HepG2 (cell line): ENCODE data around the gene SERINC5. TPM values are rescaled to one million over a fixed set of nuclear protein-coding genes. Genes with fewer than 3 reads are reported as not detected.

Experiments
- ATAC-seq: fragments of 200-7000 bp; cut with Tn5 transposase; 3 replicates; pipeline ENCODE4 v1.9.1; 2020; ENCODE audit warnings: mild to moderate bottlenecking, moderate library complexity
- BruUV-seq: library from RNA; stranded (reverse); fragments of 400-500 nt; replicated peaks from 2 replicates; lab custom pipeline; 2021; lab: Mats Ljungman, UMichigan
- CTCF ChIA-PET: fragments of 300-600 bp; formaldehyde crosslinking; extraction: SDS; loops from one replicate; lab custom pipeline; 2021; ENCODE audit warnings: low total read pairs, inconsistent platforms, low intra/inter-chr PET ratio; lab: Yijun Ruan, JAX
- POLR2A ChIA-PET: fragments of 350-600 bp; sonication (Branson Sonifier 250); formaldehyde crosslinking; loops from one replicate; lab custom pipeline; 2020; ENCODE audit warnings: antibody characterized with exemption, inconsistent platforms; lab: Yijun Ruan, JAX
- DNase-seq: peaks from one replicate; pipeline ENCODE4 v3.0.0-alpha.2; 2015; ENCODE audit warnings: low spot score
- FAIRE-seq: peaks from 3 replicates; lab custom pipeline; 2011; peaks lifted over from hg19 to GRCh38; lab: Jason Lieb, UNC
- H2AFZ ChIP-seq: one replicate; pipeline ENCODE4 v1.6.1; 2011; ENCODE audit warnings: low read length, inconsistent platforms
- H3K27ac ChIP-seq: fragments of 300-600 bp; 3 replicates; pipeline ENCODE4 v1.8.0; 2011; ENCODE audit warnings: mixed run types, mild to moderate bottlenecking, mixed read lengths, low read length, inconsistent platforms; ENCODE audit not compliant: insufficient read depth; ENCODE audit errors: extremely low read length
- H3K27me3 ChIP-seq, 2 experiments: fragments of 200-600 bp in 1 of 2; 2 replicates in 1 of 2; 3 replicates in 1 of 2; pipeline versions ENCODE4 v1.6.0 to v1.8.0; 2011; ENCODE audit warnings: low read length in 2 of 2, mild to moderate bottlenecking in 2 of 2, moderate library complexity in 2 of 2, inconsistent platforms in 1 of 2; ENCODE audit not compliant: insufficient read depth in 2 of 2, control insufficient read depth in 1 of 2
- H3K36me3 ChIP-seq, 2 experiments: fragments of 200-600 bp in 1 of 2; replicated peaks in 1 of 2; 2 replicates in 1 of 2; 3 replicates in 1 of 2; pipeline versions ENCODE4 v1.5.1 to v1.8.0; 2011; ENCODE audit warnings: low read length in 2 of 2, inconsistent platforms in 1 of 2; ENCODE audit not compliant: insufficient read depth in 2 of 2, control insufficient read depth in 1 of 2
- H3K4me1 ChIP-seq: 2 replicates; pipeline ENCODE4 v1.5.1; 2012; ENCODE audit warnings: low read length, inconsistent platforms; ENCODE audit not compliant: insufficient read depth
- H3K4me2 ChIP-seq: 2 replicates; pipeline ENCODE4 v1.6.0; 2011; ENCODE audit warnings: low read depth, low read length, inconsistent platforms
- H3K4me3 ChIP-seq, 3 experiments: fragments of 200-600 bp in 1 of 3; sonication (generic), shearing (Covaris generic) in 1 of 3; replicated peaks in 1 of 3; 2 replicates each; pipeline ENCODE4 v1.5.1; 2011 to 2016; ENCODE audit warnings: low read length in 3 of 3, inconsistent platforms in 2 of 3, low read depth in 2 of 3, mild to moderate bottlenecking in 2 of 3, control low read depth in 1 of 3, mixed read lengths in 1 of 3; ENCODE audit not compliant: insufficient read depth in 1 of 3
- H3K79me2 ChIP-seq: one replicate; pipeline ENCODE4 v1.6.1; 2011; ENCODE audit warnings: low read length, inconsistent platforms; ENCODE audit not compliant: insufficient read depth
- H3K9ac ChIP-seq: 2 replicates; pipeline ENCODE4 v1.6.0; 2011; ENCODE audit warnings: mild to moderate bottlenecking, low read depth, low read length, inconsistent platforms; ENCODE audit not compliant: insufficient read depth
- H3K9me3 ChIP-seq: 2 replicates; pipeline ENCODE4 v1.5.1; 2012; ENCODE audit warnings: mild to moderate bottlenecking, low read length
- H4K20me1 ChIP-seq: 2 replicates; pipeline ENCODE4 v1.6.0; 2011; ENCODE audit warnings: inconsistent platforms, mild to moderate bottlenecking, low read length, moderate library complexity; ENCODE audit not compliant: insufficient read depth
- BCL6 ChIP-seq: IDR thresholded peaks from 2 replicates; pipeline ENCODE4 v1.6.1; 2016; ENCODE audit warnings: missing genetic modification reagents, missing compliant biosample characterization
- HNF4A ChIP-seq: sonication (generic); formaldehyde crosslinking; IDR thresholded peaks from 2 replicates; pipeline ENCODE4 v1.4.0; 2020; ENCODE audit warnings: missing genetic modification reagents
- HNRNPK ChIP-seq: fragments of 200-400 bp; formaldehyde crosslinking; IDR thresholded peaks from 2 replicates; pipeline ENCODE4 v1.6.1; 2018; ENCODE audit warnings: low read length, low read depth, moderate library complexity, mild to moderate bottlenecking; ENCODE audit not compliant: poor library complexity, severe bottlenecking
- JUND ChIP-seq: sonication (generic); formaldehyde crosslinking; IDR thresholded peaks from 2 replicates; pipeline ENCODE4 v1.8.0; 2022; ENCODE audit warnings: mild to moderate bottlenecking, missing genetic modification reagents
- NFE2L2 ChIP-seq: fragments of 150-350 bp; IDR thresholded peaks from 2 replicates; pipeline ENCODE4 v1.6.1; 2014; ENCODE audit warnings: low read length
- ONECUT2 ChIP-seq: sonication (generic); formaldehyde crosslinking; IDR thresholded peaks from 2 replicates; pipeline ENCODE4 v1.4.0; 2020; ENCODE audit warnings: missing genetic modification reagents
- YY1 ChIP-seq: IDR thresholded peaks from 2 replicates; pipeline ENCODE4 v1.6.1; 2011; ENCODE audit warnings: low read length, low read depth, moderate library complexity, mild to moderate bottlenecking; ENCODE audit not compliant: insufficient read depth, insufficient replicate concordance
- ZMAT3 ChIP-seq: sonication (generic); formaldehyde crosslinking; conservative IDR thresholded peaks from 2 replicates; pipeline ENCODE4 v1.7.0; 2021; ENCODE audit warnings: missing genetic modification reagents
- ZNF143 ChIP-seq: sonication (generic); formaldehyde crosslinking; IDR thresholded peaks from 2 replicates; pipeline ENCODE4 v1.4.0; 2020; ENCODE audit warnings: missing genetic modification reagents
- ZNF230 ChIP-seq: sonication (generic); formaldehyde crosslinking; IDR thresholded peaks from 2 replicates; pipeline ENCODE4 v1.4.0; 2020; ENCODE audit warnings: mild to moderate bottlenecking, missing genetic modification reagents
- ZNF33A ChIP-seq: sonication (generic); formaldehyde crosslinking; IDR thresholded peaks from 2 replicates; pipeline ENCODE4 v1.5.1; 2020; ENCODE audit warnings: missing genetic modification reagents, mild to moderate bottlenecking, moderate library complexity, borderline replicate concordance
- ZNF354B ChIP-seq: sonication (generic); formaldehyde crosslinking; IDR thresholded peaks from 2 replicates; pipeline ENCODE4 v1.8.0; 2022; ENCODE audit warnings: mild to moderate bottlenecking, missing genetic modification reagents
- ZNF550 ChIP-seq: sonication (generic); formaldehyde crosslinking; IDR thresholded peaks from 2 replicates; pipeline ENCODE4 v1.4.0; 2020; ENCODE audit warnings: mild to moderate bottlenecking, missing genetic modification reagents, borderline replicate concordance
- ZNF563 ChIP-seq: sonication (generic); formaldehyde crosslinking; IDR thresholded peaks from 2 replicates; pipeline ENCODE4 v1.8.0; 2022; ENCODE audit warnings: mild to moderate bottlenecking, moderate library complexity, missing genetic modification reagents
- ZNF678 ChIP-seq: sonication (generic); formaldehyde crosslinking; IDR thresholded peaks from 2 replicates; pipeline ENCODE4 v1.4.0; 2020; ENCODE audit warnings: mild to moderate bottlenecking, missing genetic modification reagents
- WGBS: methylation state at CpG from one replicate; pipeline ENCODE4 v1.1.6; 2017; ENCODE audit warnings: low lambda C conversion rate; 5-methylcytosine and 5-hydroxymethylcytosine counted together
- in situ Hi-C: cut with HindIII; loops from 2 replicates; pipeline ENCODE4 v1.10.0; 2017; ENCODE audit warnings: low pct_unique_long_range_greater_than_20kb; ENCODE audit not compliant: extremely low pct_ligation_motif_present
- intact Hi-C: fragments of 100-400 bp; cut with micrococcal nuclease; formaldehyde crosslinking; loops from one replicate; pipeline ENCODE4 v1.10.0; 2022; ENCODE audit not compliant: unreplicated experiment
- polyA plus RNA-seq, 8 experiments: library from polyadenylated mRNA; depleted of rRNA in 3 of 8; stranded (reverse) in 7 of 8; unstranded in 1 of 8; fragments of >200 nt; fragmentation: Illumina TruSeq in 4 of 8; extraction: Trizol in 4 of 8; gene quantifications; 2 replicates each; pipeline versions ENCODE4 v1.2.1 to v1.2.3, GENCODE V29; 2011 to 2016; ENCODE audit warnings: low read depth in 4 of 8, missing spikeins in 1 of 8, mixed read lengths in 1 of 8; ENCODE audit not compliant: insufficient read depth in 1 of 8
- total RNA-seq, 5 experiments: library from RNA; depleted of rRNA; stranded (reverse); fragments of >200 nt; fragmentation: Illumina TruSeq; extraction: Trizol; gene quantifications; 2 replicates each; pipeline ENCODE4 v1.2.3, GENCODE V29; 2016; ENCODE audit warnings: low read depth in 1 of 5
- TF ChIP-seq, protein P1 (sequence below): IDR thresholded peaks from 2 replicates; pipeline ENCODE4 v1.6.1; 2016; ENCODE audit warnings: low read depth, control low read depth
- TF ChIP-seq, protein P2 (sequence below): IDR thresholded peaks from 2 replicates; pipeline ENCODE4 v1.6.1; 2018; ENCODE audit warnings: missing genetic modification reagents

The SERINC5 gene
- total and polyA plus RNA-seq, 2 of the 13 experiments (the other 11 are each of a cell fraction or from before 2014, with no cell fraction given), result 17.3 to 22.8 TPM

DNA sequence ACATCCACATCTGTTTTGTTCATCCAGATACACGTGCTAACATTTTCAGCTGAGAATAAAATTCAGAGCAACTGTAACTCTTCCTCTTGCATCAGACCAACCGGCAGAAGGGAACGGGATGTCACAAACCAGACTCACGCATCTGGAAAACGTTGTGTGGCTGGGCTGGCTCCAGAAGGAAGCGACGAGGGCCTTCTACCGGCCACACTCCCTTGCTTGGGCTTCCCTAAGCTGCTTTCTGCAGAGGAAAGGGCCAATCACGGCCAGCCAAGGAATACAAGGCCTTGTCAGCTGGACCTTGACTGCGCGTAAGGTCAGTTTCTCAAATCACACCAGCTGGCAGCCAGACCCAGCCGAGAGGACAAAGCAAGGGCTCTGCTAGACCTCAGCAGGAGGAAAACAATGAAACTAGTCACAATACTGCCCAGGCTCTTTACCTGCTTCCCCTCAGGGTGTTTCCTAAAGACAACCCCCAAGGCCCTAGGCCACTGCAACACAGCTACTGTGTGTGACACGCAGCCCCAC, 114.6 kb downstream of the SERINC5 start (continued):
- TF ChIP-seq YY1 (no peak), ZNF143 (CRISPR knock-in tag) (no peak)

DNA sequence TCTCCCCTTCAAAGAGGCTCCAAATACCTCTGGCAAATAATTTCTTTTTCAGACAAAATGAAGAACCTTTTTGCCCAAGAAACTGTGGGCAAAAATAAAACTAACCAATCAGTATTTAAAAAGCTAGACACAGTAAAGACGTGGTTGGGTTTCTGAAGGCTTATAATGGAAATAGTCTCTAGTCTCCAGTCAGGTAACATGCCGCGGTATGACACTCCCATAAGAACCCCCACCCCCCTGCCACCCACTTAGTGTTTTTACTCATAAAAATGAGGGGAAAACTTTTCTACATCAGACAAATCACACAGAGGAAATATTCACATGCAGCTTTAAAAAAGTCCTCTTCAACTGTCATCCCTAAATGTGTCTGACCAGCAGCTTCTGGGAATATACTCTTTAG, 115.4 kb downstream of the SERINC5 start:
- H3K4me1 ChIP-seq, result no peaks in the 10 kb centered on the region
- H3K9ac ChIP-seq, result no peak overlapping the region
- H3K27ac ChIP-seq, result no peak overlapping the region
- H3K79me2 ChIP-seq, result no peaks in the 10 kb centered on the region
- ATAC-seq, result no peak
- H3K27me3 ChIP-seq, result no peaks in the 10 kb centered on the region
- no peak overlapping the region for H3K4me3 ChIP-seq
- H3K9me3 ChIP-seq, result no peaks in the 10 kb centered on the region
- peaks cover 7 to 27% of the 10 kb centered on the region in 2 experiments for H3K36me3 ChIP-seq
- no peaks in the 10 kb centered on the region for H4K20me1 ChIP-seq
- intact Hi-C loops (no loop called here), in situ Hi-C loops (no loop called here)
- 77% methylated on average over 3 of the region's 3 CpGs for WGBS
- DNase-seq, result no peak
- no peak overlapping the region for H3K4me2 ChIP-seq
- BruUV-seq, result no TSS peak
- H2AFZ ChIP-seq, result no peak overlapping the region
- CTCF ChIA-PET, result no interaction called here
- TF ChIP-seq ZNF354B (no peak), HNRNPK (peak; percentile 46)
- POLR2A ChIA-PET, result no interaction called here
- no peak for FAIRE-seq

DNA sequence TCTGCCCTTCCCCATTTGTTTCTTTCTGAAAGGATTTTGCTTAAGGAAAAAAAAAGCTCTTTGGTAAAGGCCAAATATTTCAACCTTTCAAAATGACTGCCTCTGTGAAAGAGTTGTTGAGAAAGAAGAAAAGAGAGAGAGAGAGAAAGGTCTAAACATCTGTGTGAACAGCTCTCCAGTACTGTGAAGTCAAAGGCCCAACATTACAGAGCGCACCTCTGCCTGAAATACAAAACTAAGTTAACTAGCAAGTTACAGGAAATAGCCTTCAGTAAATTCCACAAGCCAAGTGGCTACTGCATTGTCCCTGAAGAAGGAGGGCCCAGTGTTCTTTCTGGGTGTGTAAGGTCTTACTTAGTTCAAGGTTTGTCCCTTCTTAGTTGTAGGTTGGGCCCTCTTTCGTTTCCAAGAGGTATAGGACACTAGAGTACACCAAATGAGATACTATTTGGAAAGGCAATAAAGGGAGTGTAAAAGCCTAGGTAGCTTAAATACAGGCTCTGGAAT, 116.3 kb downstream of the SERINC5 start:
- H3K4me1 ChIP-seq, result no peaks in the 10 kb centered on the region
- intact Hi-C loops, result no loop called here
- no peaks in the 10 kb centered on the region for H4K20me1 ChIP-seq
- no peak overlapping the region for H3K9ac ChIP-seq
- in situ Hi-C loops, result no loop called here
- ChIA-PET CTCF (no interaction called here), POLR2A (no interaction called here)
- no peaks in the 10 kb centered on the region for H3K79me2 ChIP-seq
- BruUV-seq, result no TSS peak
- no peaks in the 10 kb centered on the region for H3K9me3 ChIP-seq
- no peak for DNase-seq
- WGBS, result 95% methylated on average over 2 of the region's 2 CpGs
- ATAC-seq, result no peak
- H3K27ac ChIP-seq, result no peak overlapping the region
- no peak overlapping the region for H3K4me2 ChIP-seq
- no peaks in the 10 kb centered on the region for H3K27me3 ChIP-seq
- H3K4me3 ChIP-seq, result no peak overlapping the region
- peaks cover 7 to 21% of the 10 kb centered on the region in 2 experiments for H3K36me3 ChIP-seq
- FAIRE-seq, result no peak
- H2AFZ ChIP-seq, result no peak overlapping the region
- TF ChIP-seq ONECUT2 (CRISPR knock-in tag) (no peak), ZNF230 (no peak), ZNF550 (CRISPR knock-in tag) (no peak), HNF4A (CRISPR knock-in tag) (no peak), JUND (CRISPR knock-in tag) (no peak), ZNF678 (no peak), ZNF563 (CRISPR knock-in tag) (no peak), ZMAT3 (no peak), ZNF33A (no peak), BCL6 (CRISPR knock-in tag) (no peak), NFE2L2 (no peak)
- TF ChIP-seq, protein P1, sequence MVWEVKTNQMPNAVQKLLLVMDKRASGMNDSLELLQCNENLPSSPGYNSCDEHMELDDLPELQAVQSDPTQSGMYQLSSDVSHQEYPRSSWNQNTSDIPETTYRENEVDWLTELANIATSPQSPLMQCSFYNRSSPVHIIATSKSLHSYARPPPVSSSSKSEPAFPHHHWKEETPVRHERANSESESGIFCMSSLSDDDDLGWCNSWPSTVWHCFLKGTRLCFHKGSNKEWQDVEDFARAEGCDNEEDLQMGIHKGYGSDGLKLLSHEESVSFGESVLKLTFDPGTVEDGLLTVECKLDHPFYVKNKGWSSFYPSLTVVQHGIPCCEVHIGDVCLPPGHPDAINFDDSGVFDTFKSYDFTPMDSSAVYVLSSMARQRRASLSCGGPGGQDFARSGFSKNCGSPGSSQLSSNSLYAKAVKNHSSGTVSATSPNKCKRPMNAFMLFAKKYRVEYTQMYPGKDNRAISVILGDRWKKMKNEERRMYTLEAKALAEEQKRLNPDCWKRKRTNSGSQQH (CRISPR knock-in tag), result no peak
- TF ChIP-seq, protein P2, sequence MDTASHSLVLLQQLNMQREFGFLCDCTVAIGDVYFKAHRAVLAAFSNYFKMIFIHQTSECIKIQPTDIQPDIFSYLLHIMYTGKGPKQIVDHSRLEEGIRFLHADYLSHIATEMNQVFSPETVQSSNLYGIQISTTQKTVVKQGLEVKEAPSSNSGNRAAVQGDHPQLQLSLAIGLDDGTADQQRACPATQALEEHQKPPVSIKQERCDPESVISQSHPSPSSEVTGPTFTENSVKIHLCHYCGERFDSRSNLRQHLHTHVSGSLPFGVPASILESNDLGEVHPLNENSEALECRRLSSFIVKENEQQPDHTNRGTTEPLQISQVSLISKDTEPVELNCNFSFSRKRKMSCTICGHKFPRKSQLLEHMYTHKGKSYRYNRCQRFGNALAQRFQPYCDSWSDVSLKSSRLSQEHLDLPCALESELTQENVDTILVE (CRISPR knock-in tag), result no peak
